ENCODE results near the gene CDH10. TPM values are rescaled to one million over a fixed set of nuclear protein-coding genes. Genes with fewer than 3 reads are reported as not detected.

Gene CDH10
- total and polyA plus RNA-seq, 9 of the 15 experiments (the other 6 are each of a cell fraction or from before 2014, with no cell fraction given), result not detected

DNA sequence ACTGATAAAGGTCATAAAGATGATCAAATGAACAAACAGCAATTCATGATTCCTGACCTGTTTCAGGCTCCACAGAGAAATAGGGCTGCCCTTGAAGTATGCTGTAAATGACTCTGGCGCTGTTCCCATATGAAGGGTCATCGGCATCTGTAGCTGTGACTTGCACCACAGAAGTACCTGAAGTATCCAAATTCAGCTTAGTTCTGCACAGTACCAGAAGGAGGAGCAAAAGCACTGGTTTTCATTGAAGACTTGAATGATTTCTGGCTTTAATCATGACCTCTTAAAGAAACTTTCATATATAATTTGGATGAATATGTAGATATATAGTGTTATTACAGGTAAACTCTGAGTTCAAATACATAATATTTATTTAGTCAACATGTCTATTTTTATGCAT, 109.1 kb downstream of the CDH10 start:
- Histone ChIP-seq H2AFZ (ENCODE audit: low read depth, low read length) (no peak overlapping the region), H3K27me3 (ENCODE audit: control insufficient read depth in 2 of 2, insufficient read depth in 2 of 2, low read length in 2 of 2) (no peaks in the 10 kb centered on the region), H3K4me3 (no peak overlapping the region), H3K36me3 (ENCODE audit: control insufficient read depth, insufficient read depth, low read length) (no peaks in the 10 kb centered on the region), H3K9me1 (ENCODE audit: control insufficient read depth, insufficient read depth, low read length) (no peaks in the 10 kb centered on the region), H3K4me1 (replicated peaks in 1 of 2; ENCODE audit: control insufficient read depth in 2 of 2, insufficient read depth in 2 of 2, low read length in 2 of 2) (no peaks in the 10 kb centered on the region), H4K20me1 (replicated peaks; ENCODE audit: control insufficient read depth, insufficient read depth, low read length) (no peaks in the 10 kb centered on the region), H3K4me2 (ENCODE audit: insufficient read depth, low read length) (no peak overlapping the region), H3K79me2 (ENCODE audit: control insufficient read depth, insufficient read depth, low read length) (no peaks in the 10 kb centered on the region), H3K9me3 (replicated peaks; ENCODE audit: control insufficient read depth, insufficient read depth, low read depth, low read length) (no peaks in the 10 kb centered on the region), H3K9ac (ENCODE audit: insufficient read depth in 1 of 2, low read depth in 2 of 2, low read length in 2 of 2) (no peak overlapping the region), H3K27ac (ENCODE audit: extremely low read depth, low read depth, low read length) (no peak overlapping the region)
- no peak for ATAC-seq
- BruUV-seq (replicated peaks), result no TSS peak
- ChIA-PET POLR2A (no interaction called here), CTCF (ENCODE audit: low intra/inter-chr PET ratio) (no interaction called here)
- intact Hi-C loops (cut with micrococcal nuclease) (no loop called here), in situ Hi-C loops (cut with MboI) (no loop called here)
- no peak for FAIRE-seq
- TF ChIP-seq SMC3 (conservative IDR thresholded peaks at IDR 0.05; ENCODE audit: insufficient read depth, low read depth, low read length), result no peak
- no peak for TF ChIP-seq PCBP1 (IDR thresholded peaks at IDR 0.05; ENCODE audit: low read depth, low read length, poor library complexity, severe bottlenecking)
- no peak for TF ChIP-seq CHD1 (IDR thresholded peaks at IDR 0.05; ENCODE audit: low read length)
- no peak for TF ChIP-seq FOXK2 (conservative IDR thresholded peaks at IDR 0.05 in 1 of 2, IDR thresholded peaks at IDR 0.05 in 1 of 2; ENCODE audit: low read depth in 2 of 2)
- TF ChIP-seq BCL6 (CRISPR knock-in tag; IDR thresholded peaks at IDR 0.05), result no peak
- TF ChIP-seq TAF1 (IDR thresholded peaks at IDR 0.05; ENCODE audit: control insufficient read depth, extremely low read depth, insufficient read depth, low read length, severe bottlenecking), result no peak
- no peak for TF ChIP-seq ZNF695 (CRISPR knock-in tag; IDR thresholded peaks at IDR 0.05)
- TF ChIP-seq, protein P1, sequence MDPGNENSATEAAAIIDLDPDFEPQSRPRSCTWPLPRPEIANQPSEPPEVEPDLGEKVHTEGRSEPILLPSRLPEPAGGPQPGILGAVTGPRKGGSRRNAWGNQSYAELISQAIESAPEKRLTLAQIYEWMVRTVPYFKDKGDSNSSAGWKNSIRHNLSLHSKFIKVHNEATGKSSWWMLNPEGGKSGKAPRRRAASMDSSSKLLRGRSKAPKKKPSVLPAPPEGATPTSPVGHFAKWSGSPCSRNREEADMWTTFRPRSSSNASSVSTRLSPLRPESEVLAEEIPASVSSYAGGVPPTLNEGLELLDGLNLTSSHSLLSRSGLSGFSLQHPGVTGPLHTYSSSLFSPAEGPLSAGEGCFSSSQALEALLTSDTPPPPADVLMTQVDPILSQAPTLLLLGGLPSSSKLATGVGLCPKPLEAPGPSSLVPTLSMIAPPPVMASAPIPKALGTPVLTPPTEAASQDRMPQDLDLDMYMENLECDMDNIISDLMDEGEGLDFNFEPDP (CRISPR knock-in tag; IDR thresholded peaks at IDR 0.05), result no peak
- TF ChIP-seq, protein P2, sequence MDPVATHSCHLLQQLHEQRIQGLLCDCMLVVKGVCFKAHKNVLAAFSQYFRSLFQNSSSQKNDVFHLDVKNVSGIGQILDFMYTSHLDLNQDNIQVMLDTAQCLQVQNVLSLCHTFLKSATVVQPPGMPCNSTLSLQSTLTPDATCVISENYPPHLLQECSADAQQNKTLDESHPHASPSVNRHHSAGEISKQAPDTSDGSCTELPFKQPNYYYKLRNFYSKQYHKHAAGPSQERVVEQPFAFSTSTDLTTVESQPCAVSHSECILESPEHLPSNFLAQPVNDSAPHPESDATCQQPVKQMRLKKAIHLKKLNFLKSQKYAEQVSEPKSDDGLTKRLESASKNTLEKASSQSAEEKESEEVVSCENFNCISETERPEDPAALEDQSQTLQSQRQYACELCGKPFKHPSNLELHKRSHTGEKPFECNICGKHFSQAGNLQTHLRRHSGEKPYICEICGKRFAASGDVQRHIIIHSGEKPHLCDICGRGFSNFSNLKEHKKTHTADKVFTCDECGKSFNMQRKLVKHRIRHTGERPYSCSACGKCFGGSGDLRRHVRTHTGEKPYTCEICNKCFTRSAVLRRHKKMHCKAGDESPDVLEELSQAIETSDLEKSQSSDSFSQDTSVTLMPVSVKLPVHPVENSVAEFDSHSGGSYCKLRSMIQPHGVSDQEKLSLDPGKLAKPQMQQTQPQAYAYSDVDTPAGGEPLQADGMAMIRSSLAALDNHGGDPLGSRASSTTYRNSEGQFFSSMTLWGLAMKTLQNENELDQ (CRISPR knock-in tag; IDR thresholded peaks at IDR 0.05; ENCODE audit: borderline replicate concordance), result no peak
- TF ChIP-seq, protein P3, sequence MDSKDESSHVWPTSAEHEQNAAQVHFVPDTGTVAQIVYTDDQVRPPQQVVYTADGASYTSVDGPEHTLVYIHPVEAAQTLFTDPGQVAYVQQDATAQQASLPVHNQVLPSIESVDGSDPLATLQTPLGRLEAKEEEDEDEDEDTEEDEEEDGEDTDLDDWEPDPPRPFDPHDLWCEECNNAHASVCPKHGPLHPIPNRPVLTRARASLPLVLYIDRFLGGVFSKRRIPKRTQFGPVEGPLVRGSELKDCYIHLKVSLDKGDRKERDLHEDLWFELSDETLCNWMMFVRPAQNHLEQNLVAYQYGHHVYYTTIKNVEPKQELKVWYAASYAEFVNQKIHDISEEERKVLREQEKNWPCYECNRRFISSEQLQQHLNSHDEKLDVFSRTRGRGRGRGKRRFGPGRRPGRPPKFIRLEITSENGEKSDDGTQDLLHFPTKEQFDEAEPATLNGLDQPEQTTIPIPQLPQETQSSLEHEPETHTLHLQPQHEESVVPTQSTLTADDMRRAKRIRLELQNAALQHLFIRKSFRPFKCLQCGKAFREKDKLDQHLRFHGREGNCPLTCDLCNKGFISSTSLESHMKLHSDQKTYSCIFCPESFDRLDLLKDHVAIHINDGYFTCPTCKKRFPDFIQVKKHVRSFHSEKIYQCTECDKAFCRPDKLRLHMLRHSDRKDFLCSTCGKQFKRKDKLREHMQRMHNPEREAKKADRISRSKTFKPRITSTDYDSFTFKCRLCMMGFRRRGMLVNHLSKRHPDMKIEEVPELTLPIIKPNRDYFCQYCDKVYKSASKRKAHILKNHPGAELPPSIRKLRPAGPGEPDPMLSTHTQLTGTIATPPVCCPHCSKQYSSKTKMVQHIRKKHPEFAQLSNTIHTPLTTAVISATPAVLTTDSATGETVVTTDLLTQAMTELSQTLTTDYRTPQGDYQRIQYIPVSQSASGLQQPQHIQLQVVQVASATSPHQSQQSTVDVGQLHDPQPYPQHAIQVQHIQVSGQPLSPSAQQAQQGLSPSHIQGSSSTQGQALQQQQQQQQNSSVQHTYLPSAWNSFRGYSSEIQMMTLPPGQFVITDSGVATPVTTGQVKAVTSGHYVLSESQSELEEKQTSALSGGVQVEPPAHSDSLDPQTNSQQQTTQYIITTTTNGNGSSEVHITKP (IDR thresholded peaks at IDR 0.05; ENCODE audit: partially characterized antibody), result no peak
- no peak for TF ChIP-seq MEIS2 (IDR thresholded peaks at IDR 0.05; ENCODE audit: partially characterized antibody)
- no peak for TF ChIP-seq FOS (IDR thresholded peaks at IDR 0.05; ENCODE audit: extremely low read depth, insufficient read length)
- TF ChIP-seq, protein P4, sequence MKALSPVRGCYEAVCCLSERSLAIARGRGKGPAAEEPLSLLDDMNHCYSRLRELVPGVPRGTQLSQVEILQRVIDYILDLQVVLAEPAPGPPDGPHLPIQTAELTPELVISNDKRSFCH (CRISPR knock-in tag; IDR thresholded peaks at IDR 0.05), result no peak
- TF ChIP-seq, protein P4 (tag; IDR thresholded peaks at IDR 0.05), result no peak
- 0% methylated on average over 2 of the region's 2 CpGs for WGBS (ENCODE audit: insufficient coverage, low coverage, missing lambda C conversion rate)
- DNase-seq (ENCODE audit: extremely low read depth in 1 of 4, low spot score in 3 of 4), result no peak

Data from K562 (cell line).